ENCODE data around the gene HECW1. TPM values are rescaled to one million over a fixed set of nuclear protein-coding genes. Genes with fewer than 3 reads are reported as not detected.

The HECW1 gene
- total RNA-seq, 6 donors from 2014 or later: 0.10 to 1.0 (median 0.76) TPM; not detected in 1

DNA sequence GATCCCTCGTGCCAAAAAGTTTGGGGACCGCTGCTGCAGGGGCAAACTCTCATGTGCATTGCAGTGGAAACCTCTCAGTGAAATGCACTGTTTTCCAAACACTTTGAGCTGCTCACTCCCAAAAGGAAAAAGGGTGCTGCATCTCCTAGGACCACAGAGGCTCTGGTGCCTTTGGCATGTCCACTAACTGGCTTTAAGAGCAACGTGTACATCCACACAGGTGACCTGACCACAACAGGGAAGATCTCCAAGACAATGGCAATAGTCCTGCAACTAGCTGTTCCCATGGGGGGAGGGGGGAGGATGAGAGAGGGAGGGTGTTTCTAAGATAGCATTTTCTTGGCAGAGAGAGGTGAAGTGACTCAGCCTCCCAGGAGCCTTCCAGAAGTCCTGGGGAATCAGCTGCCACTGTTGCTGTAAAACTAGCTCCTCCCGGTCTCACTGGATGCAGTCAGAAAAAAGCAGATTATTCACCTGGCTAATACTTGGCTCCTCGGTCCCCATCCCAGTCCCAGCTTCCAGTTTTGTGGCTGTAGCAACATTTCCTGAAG lies 181.7 kb downstream of the HECW1 start:
- TF ChIP-seq EP300 (IDR thresholded peaks at IDR 0.05): no peak
- no peak for TF ChIP-seq POLR2AphosphoS5 (IDR thresholded peaks at IDR 0.05)
- TF ChIP-seq POLR2A (IDR thresholded peaks at IDR 0.05): no peak
- TF ChIP-seq, protein P1, sequence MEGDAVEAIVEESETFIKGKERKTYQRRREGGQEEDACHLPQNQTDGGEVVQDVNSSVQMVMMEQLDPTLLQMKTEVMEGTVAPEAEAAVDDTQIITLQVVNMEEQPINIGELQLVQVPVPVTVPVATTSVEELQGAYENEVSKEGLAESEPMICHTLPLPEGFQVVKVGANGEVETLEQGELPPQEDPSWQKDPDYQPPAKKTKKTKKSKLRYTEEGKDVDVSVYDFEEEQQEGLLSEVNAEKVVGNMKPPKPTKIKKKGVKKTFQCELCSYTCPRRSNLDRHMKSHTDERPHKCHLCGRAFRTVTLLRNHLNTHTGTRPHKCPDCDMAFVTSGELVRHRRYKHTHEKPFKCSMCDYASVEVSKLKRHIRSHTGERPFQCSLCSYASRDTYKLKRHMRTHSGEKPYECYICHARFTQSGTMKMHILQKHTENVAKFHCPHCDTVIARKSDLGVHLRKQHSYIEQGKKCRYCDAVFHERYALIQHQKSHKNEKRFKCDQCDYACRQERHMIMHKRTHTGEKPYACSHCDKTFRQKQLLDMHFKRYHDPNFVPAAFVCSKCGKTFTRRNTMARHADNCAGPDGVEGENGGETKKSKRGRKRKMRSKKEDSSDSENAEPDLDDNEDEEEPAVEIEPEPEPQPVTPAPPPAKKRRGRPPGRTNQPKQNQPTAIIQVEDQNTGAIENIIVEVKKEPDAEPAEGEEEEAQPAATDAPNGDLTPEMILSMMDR (IDR thresholded peaks at IDR 0.05): no peak
- H3K36me3 ChIP-seq: no peaks in the 10 kb centered on the region
- 63 to 64% methylated on average over 4 to 5 of the region's 5 CpGs for WGBS, 2 donors
- H3K27me3 ChIP-seq: no peaks in the 10 kb centered on the region
- no peak overlapping the region for H3K4me3 ChIP-seq
- DNase-seq (no peak), ATAC-seq (ENCODE audit: low FRiP score in 2 of 2) (no peak)
- H3K4me1 ChIP-seq: no peaks in the 10 kb centered on the region
- H3K9me3 ChIP-seq: peaks cover 0 to 13% (median 9%) of the 10 kb centered on the region in 4 donors
- H3K27ac ChIP-seq: no peak overlapping the region

DNA sequence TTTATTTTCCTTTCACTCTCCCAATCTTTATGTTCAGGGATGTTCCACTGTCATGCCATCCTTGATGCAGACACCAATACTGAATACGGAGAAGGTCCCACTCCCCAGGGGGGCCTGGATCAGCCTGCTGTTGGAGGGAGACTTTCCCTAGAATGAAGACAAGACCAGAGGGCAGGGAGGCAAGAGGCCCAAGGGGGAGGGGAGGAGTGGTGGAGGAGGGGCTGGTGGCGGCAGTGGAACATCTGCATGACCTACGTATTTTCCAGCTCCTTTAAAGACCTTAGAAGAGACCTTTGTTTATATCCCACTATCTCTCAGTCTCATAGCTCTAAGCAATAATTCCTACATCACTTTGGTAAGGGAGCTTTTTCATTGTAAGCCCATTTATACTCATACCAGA lies 183.0 kb downstream of the HECW1 start:
- TF ChIP-seq EP300 (IDR thresholded peaks at IDR 0.05) (no peak), POLR2AphosphoS5 (IDR thresholded peaks at IDR 0.05) (no peak), POLR2A (IDR thresholded peaks at IDR 0.05) (no peak)
- TF ChIP-seq, protein P1 (IDR thresholded peaks at IDR 0.05): no peak
- Histone ChIP-seq H3K27ac (no peak overlapping the region), H3K4me1 (no peaks in the 10 kb centered on the region), H3K4me3 (no peak overlapping the region), H3K27me3 (no peaks in the 10 kb centered on the region), H3K9me3 (peaks cover 0 to 9% (median 7%) of the 10 kb centered on the region in 4 donors), H3K36me3 (no peaks in the 10 kb centered on the region)
- ATAC-seq (ENCODE audit: low FRiP score in 2 of 2): no peak
- WGBS, 2 donors: 68 to 77% methylated on average over 3 of the region's 3 CpGs
- DNase-seq: no peak

DNA sequence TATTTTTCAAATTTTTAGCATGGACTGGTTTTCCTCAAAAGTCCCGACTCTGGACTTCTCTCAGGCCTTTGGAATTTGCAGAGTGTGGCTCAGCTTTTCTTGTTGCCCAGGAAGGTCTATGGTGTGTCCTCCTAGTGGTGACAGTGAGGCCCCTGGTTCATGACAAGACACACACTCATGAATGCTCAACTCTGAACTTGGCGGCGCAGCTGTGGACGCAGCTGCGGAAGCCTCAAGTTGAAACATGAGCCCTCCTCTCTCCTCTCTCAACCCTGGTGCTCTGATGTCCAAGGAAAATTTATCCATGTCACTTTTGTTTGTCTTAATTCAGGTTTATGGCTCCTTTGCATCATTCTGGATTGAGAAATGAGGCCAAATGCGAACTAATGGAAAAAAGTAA lies 183.9 kb downstream of the HECW1 start:
- no peak overlapping the region for H3K27ac ChIP-seq
- ATAC-seq (ENCODE audit: low FRiP score in 2 of 2) (no peak), DNase-seq (no peak)
- WGBS, 2 donors: 68 to 77% methylated on average over 6 of the region's 6 CpGs
- no peaks in the 10 kb centered on the region for H3K4me1 ChIP-seq
- peaks cover 0 to under 1% (median 0%) of the 10 kb centered on the region in 4 donors for H3K9me3 ChIP-seq
- no peak for TF ChIP-seq POLR2AphosphoS5 (IDR thresholded peaks at IDR 0.05)
- no peak for TF ChIP-seq POLR2A (IDR thresholded peaks at IDR 0.05)
- TF ChIP-seq EP300 (IDR thresholded peaks at IDR 0.05): no peak
- TF ChIP-seq, protein P1 (IDR thresholded peaks at IDR 0.05): no peak
- no peak overlapping the region for H3K4me3 ChIP-seq
- no peaks in the 10 kb centered on the region for H3K36me3 ChIP-seq
- no peaks in the 10 kb centered on the region for H3K27me3 ChIP-seq

GRCh38 chr7:43298617-43299016 lies 186.2 kb downstream of the HECW1 start:
- Histone ChIP-seq H3K4me3 (no peak overlapping the region), H3K27ac (no peak overlapping the region), H3K4me1 (no peaks in the 10 kb centered on the region), H3K36me3 (no peaks in the 10 kb centered on the region), H3K27me3 (no peaks in the 10 kb centered on the region), H3K9me3 (no peaks in the 10 kb centered on the region)
- TF ChIP-seq, protein P1 (IDR thresholded peaks at IDR 0.05): no peak
- TF ChIP-seq POLR2AphosphoS5 (IDR thresholded peaks at IDR 0.05) (no peak), EP300 (IDR thresholded peaks at IDR 0.05) (no peak), POLR2A (IDR thresholded peaks at IDR 0.05) (no peak)
- WGBS, 2 donors: 86 to 87% methylated on average over 8 of the region's 8 CpGs
- ATAC-seq (ENCODE audit: low FRiP score in 2 of 2) (no peak), DNase-seq (no peak)

DNA sequence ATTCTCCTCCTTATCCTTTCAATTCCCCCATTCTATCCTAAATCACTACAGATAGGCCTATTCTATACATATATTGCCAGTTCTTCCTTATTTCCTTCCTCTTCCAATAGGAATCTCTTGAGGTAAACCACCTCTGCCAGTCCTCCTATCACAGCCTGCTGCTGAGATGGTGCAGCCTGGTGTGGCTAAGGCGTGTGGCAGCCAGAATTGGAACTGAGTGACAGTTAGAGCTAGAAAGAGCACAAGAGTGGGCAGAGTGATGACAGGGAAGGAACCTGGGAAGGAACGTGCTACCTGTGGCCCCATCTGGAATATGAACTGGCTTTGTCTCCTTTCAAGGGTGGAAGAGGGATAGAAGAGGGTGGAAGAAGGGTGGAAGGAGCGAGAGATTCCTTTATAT lies 187.7 kb downstream of the HECW1 start:
- Histone ChIP-seq H3K4me3 (no peak overlapping the region), H3K9me3 (no peaks in the 10 kb centered on the region), H3K27ac (no peak overlapping the region), H3K4me1 (no peaks in the 10 kb centered on the region), H3K27me3 (no peaks in the 10 kb centered on the region), H3K36me3 (no peaks in the 10 kb centered on the region)
- 86 to 88% methylated on average over 3 of the region's 3 CpGs for WGBS, 2 donors
- ATAC-seq (ENCODE audit: low FRiP score in 2 of 2) (no peak), DNase-seq (no peak)
- TF ChIP-seq, protein P1 (IDR thresholded peaks at IDR 0.05): no peak
- TF ChIP-seq POLR2AphosphoS5 (IDR thresholded peaks at IDR 0.05) (no peak), EP300 (IDR thresholded peaks at IDR 0.05) (no peak), POLR2A (IDR thresholded peaks at IDR 0.05) (no peak)

All from upper lobe of left lung (tissue), 6 donors.